Suprapubic skin (tissue), 4 donors: ENCODE results near the gene RNF166.

Source experiments
- CTCF ChIP-seq, 2 donors: fragments of 200-600 bp in 1 of 2; fragments of 450-650 bp in 1 of 2; sonication (generic) in 1 of 2; IDR thresholded peaks; one replicate each; pipeline ENCODE4 v1.5.1; 2016 to 2019; ENCODE audit warnings: antibody characterized with exemption in 2 of 2, mild to moderate bottlenecking in 1 of 2, moderate library complexity in 1 of 2
- EP300 ChIP-seq: sonication (generic); formaldehyde crosslinking; IDR thresholded peaks from one replicate; pipeline ENCODE4 v1.6.1; 2017; ENCODE audit warnings: antibody characterized with exemption
- POLR2A ChIP-seq, 2 donors: fragments of 450-650 bp; IDR thresholded peaks; one replicate each; pipeline ENCODE4 v1.6.1; 2017; ENCODE audit warnings: antibody characterized with exemption in 2 of 2, mild to moderate bottlenecking in 2 of 2, moderate library complexity in 2 of 2
- POLR2AphosphoS5 ChIP-seq, 3 donors: sonication (generic); formaldehyde crosslinking; IDR thresholded peaks; one replicate each; pipeline ENCODE4 v1.6.1; 2017; ENCODE audit warnings: antibody characterized with exemption in 3 of 3

- TF ChIP-seq CTCF (IDR thresholded peaks at IDR 0.05) = no peak
- no peak for TF ChIP-seq EP300
- TF ChIP-seq POLR2A (IDR thresholded peaks at IDR 0.05) = no peak
- no peak for TF ChIP-seq POLR2AphosphoS5 (IDR thresholded peaks at IDR 0.05)
These were observed 20.2 kb upstream of the RNF166 start for GRCh38 chr16:88726408-88726749.
